Prostate gland (tissue), 2 donors: ENCODE results near the gene LRRC43. TPM values are rescaled to one million over a fixed set of nuclear protein-coding genes. Genes with fewer than 3 reads are reported as not detected.

Experiments
- DNase-seq: peaks from one replicate; pipeline ENCODE4 v3.0.0-alpha.2; 2019; ENCODE audit warnings: low spot score
- H3K27ac ChIP-seq, 2 donors: fragments of 200-600 bp; sonication (generic); 2 replicates each; pipeline ENCODE4 v1.5.1; 2017 to 2019
- H3K27me3 ChIP-seq: fragments of 200-600 bp; sonication (generic); replicated peaks from 2 replicates; pipeline ENCODE4 v1.5.1; 2019; ENCODE audit not compliant: insufficient read depth
- H3K36me3 ChIP-seq, 2 donors: fragments of 200-600 bp; sonication (generic); 1 replicate in 1 of 2; 2 replicates in 1 of 2; pipeline versions ENCODE4 v1.5.1 to v1.8.1; 2017 to 2019
- H3K4me1 ChIP-seq: fragments of 200-600 bp; sonication (generic); replicated peaks from 2 replicates; pipeline ENCODE4 v1.5.1; 2019
- H3K4me3 ChIP-seq, 2 donors: fragments of 200-600 bp; sonication (generic); 2 replicates each; pipeline ENCODE4 v1.5.1; 2017 to 2019
- H3K9me3 ChIP-seq: fragments of 200-600 bp; sonication (generic); 2 replicates; pipeline ENCODE4 v1.5.1; 2017
- POLR2A ChIP-seq: fragments of 450-650 bp; IDR thresholded peaks from one replicate; pipeline ENCODE4 v1.6.1; 2016; ENCODE audit warnings: antibody characterized with exemption, mild to moderate bottlenecking
- POLR2AphosphoS5 ChIP-seq: sonication (generic); formaldehyde crosslinking; IDR thresholded peaks from one replicate; pipeline ENCODE4 v1.6.1; 2017; ENCODE audit warnings: antibody characterized with exemption
- WGBS: methylation state at CpG from one replicate; pipeline ENCODE4 v1.1.5; 2018; 5-methylcytosine and 5-hydroxymethylcytosine counted together
- intact Hi-C: fragments of 100-400 bp; cut with DNase I; formaldehyde crosslinking; loops from one replicate; pipeline ENCODE4 v1.14.2; 2022
- total RNA-seq, 2 donors: library from RNA; depleted of rRNA; stranded (reverse); fragments of >200 nt; gene quantifications; one replicate each; pipeline ENCODE4 v1.1.0, GENCODE V29; 2016
- TF ChIP-seq, protein P1 (sequence below), 4 experiments: fragments of 200-600 bp in 2 of 4; fragments of 450-650 bp in 2 of 4; sonication (generic) in 2 of 4; IDR thresholded peaks; 1 replicate in 3 of 4; 2 replicates in 1 of 4; pipeline ENCODE4 v1.5.1; 2016 to 2019; ENCODE audit warnings: antibody characterized with exemption in 4 of 4, mild to moderate bottlenecking in 2 of 4, moderate library complexity in 2 of 4

LRRC43 gene
- total RNA-seq, 2 donors from 2014 or later = 1.2 to 5.7 TPM

DNA sequence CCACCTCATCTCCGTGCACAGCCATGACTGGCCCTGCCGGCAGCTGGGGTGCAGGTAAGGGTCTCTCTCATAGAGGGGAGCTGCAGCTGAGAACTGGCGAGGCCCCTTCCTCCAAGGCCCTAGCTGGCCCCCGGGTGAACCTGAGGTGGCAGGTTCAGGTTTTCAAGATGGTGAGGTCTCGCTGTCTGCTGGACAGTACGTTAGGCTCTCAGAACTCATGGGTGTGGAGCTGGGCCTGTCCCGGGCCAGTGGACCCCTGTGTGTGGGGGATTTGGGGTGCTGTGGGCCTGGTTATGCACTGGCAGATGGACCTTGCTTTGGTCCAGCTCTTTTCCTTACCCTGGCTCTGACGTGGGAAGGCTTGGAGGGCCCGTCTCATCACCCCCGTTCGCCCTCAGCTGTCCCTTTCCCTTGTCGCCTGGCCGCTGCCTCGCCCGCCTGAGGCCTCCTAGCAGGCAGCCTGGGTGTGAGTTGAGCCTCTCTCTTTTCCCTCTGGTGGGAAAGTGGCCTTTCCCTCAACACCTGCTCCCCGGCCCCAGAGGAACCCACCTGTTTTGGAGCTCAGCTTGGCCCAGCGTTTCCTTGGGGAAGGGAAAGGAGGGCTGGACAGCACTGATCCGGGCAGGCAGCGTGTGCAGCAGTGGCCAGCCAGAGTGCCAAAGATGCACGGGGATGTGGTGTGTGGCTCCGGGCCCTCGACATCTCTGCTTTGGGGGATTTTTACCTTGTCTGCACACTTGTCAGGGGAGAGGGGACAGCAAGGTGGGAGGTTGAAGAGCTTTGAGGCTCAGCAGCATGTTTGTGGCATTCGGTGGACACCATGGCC lies 37.2 kb upstream of the LRRC43 start:
- WGBS = 85% methylated on average over 23 of the region's 23 CpGs
- TF ChIP-seq, protein P1, sequence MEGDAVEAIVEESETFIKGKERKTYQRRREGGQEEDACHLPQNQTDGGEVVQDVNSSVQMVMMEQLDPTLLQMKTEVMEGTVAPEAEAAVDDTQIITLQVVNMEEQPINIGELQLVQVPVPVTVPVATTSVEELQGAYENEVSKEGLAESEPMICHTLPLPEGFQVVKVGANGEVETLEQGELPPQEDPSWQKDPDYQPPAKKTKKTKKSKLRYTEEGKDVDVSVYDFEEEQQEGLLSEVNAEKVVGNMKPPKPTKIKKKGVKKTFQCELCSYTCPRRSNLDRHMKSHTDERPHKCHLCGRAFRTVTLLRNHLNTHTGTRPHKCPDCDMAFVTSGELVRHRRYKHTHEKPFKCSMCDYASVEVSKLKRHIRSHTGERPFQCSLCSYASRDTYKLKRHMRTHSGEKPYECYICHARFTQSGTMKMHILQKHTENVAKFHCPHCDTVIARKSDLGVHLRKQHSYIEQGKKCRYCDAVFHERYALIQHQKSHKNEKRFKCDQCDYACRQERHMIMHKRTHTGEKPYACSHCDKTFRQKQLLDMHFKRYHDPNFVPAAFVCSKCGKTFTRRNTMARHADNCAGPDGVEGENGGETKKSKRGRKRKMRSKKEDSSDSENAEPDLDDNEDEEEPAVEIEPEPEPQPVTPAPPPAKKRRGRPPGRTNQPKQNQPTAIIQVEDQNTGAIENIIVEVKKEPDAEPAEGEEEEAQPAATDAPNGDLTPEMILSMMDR (IDR thresholded peaks at IDR 0.05) = no peak
- no peak for TF ChIP-seq POLR2AphosphoS5
- no peak for TF ChIP-seq POLR2A
- no peaks in the 10 kb centered on the region for H3K4me1 ChIP-seq
- H3K9me3 ChIP-seq = no peaks in the 10 kb centered on the region
- no peak overlapping the region for H3K4me3 ChIP-seq
- H3K36me3 ChIP-seq = peaks cover 3 to 15% of the 10 kb centered on the region in 2 donors
- H3K27ac ChIP-seq = no peak overlapping the region
- no peak for DNase-seq
- H3K27me3 ChIP-seq = no peaks in the 10 kb centered on the region
- intact Hi-C loops = no loop called here

DNA sequence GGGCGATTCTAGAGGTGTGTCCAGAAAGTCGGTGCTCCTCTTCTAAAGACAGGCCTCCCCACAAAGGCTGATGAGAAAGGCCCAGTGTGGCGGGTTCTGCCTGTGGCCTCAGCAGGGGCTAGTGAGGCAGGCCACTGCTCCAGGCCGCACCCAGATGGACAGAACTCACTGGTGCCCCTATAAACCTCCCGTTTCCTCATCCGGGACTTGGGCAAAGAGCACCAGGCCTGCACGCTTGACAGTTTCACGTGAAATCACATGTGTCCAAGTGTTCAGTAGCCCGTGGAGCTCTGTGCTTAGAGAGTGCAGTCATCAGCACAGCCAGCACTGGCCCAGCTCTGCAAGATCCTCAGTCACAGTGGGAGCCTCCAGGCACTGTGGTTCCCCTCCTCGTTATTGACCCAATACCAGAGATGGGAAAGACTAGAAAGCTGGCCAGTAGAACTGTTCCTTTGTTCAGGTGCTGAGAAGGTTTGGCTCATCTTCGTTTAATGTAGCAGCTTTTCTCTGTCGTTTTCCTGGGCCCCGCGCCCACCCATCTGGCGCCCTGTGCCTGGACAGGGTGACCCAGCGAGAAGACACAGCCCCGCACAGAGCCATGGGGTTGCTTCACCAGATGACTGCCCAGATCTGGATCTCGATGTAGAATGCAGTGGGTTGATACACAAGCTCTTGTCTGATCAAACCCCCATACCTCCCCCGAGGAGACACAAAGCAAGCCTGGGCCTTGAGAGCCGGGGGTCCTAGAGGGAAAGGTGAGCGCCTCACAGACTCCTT lies 35.2 kb upstream of the LRRC43 start:
- intact Hi-C loops = no loop called here
- DNase-seq = no peak
- no peak for TF ChIP-seq POLR2AphosphoS5
- TF ChIP-seq, protein P1 (IDR thresholded peaks at IDR 0.05) = no peak
- no peak for TF ChIP-seq POLR2A

DNA sequence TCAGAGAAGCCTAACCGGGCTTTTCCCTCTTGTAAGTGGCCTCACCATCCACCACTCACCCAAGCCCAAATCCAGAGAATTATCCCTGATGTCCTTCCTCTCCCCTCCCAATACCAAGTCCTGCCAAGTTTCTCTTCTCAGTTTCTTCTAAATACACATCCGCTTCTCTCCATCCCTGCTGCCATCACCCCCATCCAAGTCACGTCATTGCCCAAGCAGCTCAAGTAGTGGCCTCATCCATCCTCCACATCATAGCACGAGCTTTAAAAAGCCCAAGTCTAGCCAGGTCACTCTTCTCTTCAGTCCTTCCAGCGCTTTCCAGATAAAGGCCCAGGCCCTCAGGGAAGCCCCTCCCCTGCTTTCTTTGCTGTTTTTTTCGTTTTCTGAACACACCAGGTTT lies 34.3 kb upstream of the LRRC43 start:
- Histone ChIP-seq H3K9me3 (no peaks in the 10 kb centered on the region), H3K27me3 (no peaks in the 10 kb centered on the region), H3K36me3 (no peaks in the 10 kb centered on the region), H3K27ac (no peak overlapping the region), H3K4me1 (peaks cover 3% of the 10 kb centered on the region), H3K4me3 (no peak overlapping the region)
- DNase-seq = no peak
- WGBS = 68% methylated on average over 6 of the region's 6 CpGs
- TF ChIP-seq POLR2A (no peak), POLR2AphosphoS5 (no peak)
- TF ChIP-seq, protein P1 (IDR thresholded peaks at IDR 0.05) = no peak
- intact Hi-C loops = no loop called here

More for the DNA sequence above, 35.2 kb upstream of the LRRC43 start:
- Histone ChIP-seq H3K9me3 (no peaks in the 10 kb centered on the region), H3K36me3 (peaks cover 3% of the 10 kb centered on the region in 2 donors), H3K4me3 (no peak overlapping the region), H3K27me3 (no peaks in the 10 kb centered on the region), H3K4me1 (peaks cover 3% of the 10 kb centered on the region), H3K27ac (no peak overlapping the region)
- 80% methylated on average over 21 of the region's 21 CpGs for WGBS

DNA sequence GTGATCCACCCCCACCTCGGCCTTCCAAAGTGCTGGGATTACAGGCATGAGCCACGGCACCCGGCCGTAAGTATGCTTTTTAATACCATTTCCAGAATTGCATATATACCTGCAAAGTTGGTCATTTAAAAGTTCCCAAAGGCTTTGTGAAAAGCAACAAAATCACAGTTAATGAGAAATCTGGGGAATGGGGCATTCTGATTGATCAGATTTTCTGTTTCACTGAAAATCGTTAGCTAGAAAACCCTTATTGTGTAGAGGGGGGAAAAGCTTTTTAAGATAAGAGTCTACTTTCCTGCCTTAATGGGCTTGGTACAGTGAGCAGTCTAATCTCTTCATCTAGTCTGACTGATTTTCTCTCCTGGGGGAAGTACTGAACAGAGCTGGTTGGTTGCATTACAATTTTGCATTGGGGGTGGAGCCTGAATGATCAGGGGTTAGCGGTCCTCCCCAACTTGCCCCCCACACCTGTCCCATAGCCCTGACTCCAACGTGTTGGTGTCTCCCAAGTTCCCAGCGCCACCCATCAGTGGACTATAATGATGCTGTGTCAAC lies 32.7 kb upstream of the LRRC43 start:
- Histone ChIP-seq H3K36me3 (no peaks in the 10 kb centered on the region), H3K9me3 (no peaks in the 10 kb centered on the region), H3K4me1 (peaks cover 3% of the 10 kb centered on the region), H3K27me3 (no peaks in the 10 kb centered on the region), H3K27ac (no peak overlapping the region), H3K4me3 (no peak overlapping the region)
- TF ChIP-seq, protein P1 (IDR thresholded peaks at IDR 0.05) = no peak
- TF ChIP-seq POLR2A (no peak), POLR2AphosphoS5 (no peak)
- intact Hi-C loops = no loop called here
- 64% methylated on average over 8 of the region's 8 CpGs for WGBS
- DNase-seq = no peak
